ENCODE measurements around the gene CDH13. TPM values are rescaled to one million over a fixed set of nuclear protein-coding genes. Genes with fewer than 3 reads are reported as not detected.

The CDH13 gene
- total and polyA plus RNA-seq, 2 experiments from 2014 or later, result 1.6 to 4.4 TPM

DNA sequence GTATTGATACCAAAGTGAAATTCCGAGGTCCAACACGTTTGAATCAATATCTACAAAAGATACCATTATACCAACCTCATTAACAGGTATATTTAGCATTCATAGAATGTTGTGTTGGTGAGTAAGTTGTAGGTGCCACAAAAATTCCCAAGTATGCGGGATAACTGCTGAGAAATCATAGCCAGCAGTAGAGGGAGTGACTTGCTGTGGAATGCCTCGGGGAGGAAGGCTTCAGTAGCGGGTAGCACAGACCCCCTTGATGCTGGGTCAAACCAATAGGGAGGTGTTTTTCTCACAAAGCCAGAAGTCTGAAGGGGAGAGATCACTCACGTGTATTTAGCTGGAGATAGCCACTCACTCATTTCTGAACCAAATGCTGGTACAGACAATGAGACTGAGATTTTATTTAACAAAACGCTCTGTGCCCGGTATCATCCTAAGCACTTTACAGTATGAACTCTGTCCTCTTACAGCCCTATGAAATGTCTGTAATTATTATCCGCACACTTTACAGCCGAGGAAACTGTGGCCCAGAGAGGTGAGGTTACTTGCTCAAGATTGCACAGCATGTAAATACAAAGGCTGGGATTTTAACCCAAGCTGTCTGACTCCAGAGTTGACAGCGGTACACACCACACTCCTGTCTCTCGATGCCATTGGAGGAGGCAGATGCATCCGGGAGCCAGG is 1204.1 kb downstream of the CDH13 start:
- Mint-ChIP-seq H3K27ac (no peak overlapping the region), H3K36me3 (ENCODE audit: low read depth) (peaks cover 12% of the 10 kb centered on the region), H3K4me1 (peaks cover 37% of the 10 kb centered on the region)

More for the DNA sequence above, 1204.1 kb downstream of the CDH13 start:
- Histone ChIP-seq H3F3A (replicated peaks; ENCODE audit: low read depth) (no peaks in the 10 kb centered on the region), H3K4me3 (no peak overlapping the region), H3K4me2 (0 out of 2 replicates have a peak overlapping the region, but pooled peaks have one; percentile 49), H3K27me3 (ENCODE audit: insufficient read depth) (no peaks in the 10 kb centered on the region), H4K20me1 (replicated peaks; ENCODE audit: insufficient read depth) (no peaks in the 10 kb centered on the region), H3K9me2 (ENCODE audit: insufficient read depth) (no peaks in the 10 kb centered on the region), H2AFZ (no peak overlapping the region), H3K36me3 (ENCODE audit: insufficient read depth) (no peaks in the 10 kb centered on the region), H3K27ac (ENCODE audit: low read depth) (peak overlapping the region; percentile 17; the same call in 1 of the 2 replicates), H3K4me1 (ENCODE audit: insufficient read depth) (peaks cover 26% of the 10 kb centered on the region; the same call in 1 of the 2 replicates), H3K79me2 (replicated peaks; ENCODE audit: insufficient read depth) (no peaks in the 10 kb centered on the region)
- Mint-ChIP-seq H3K27me3 (ENCODE audit: insufficient read depth, low read depth, poor library complexity) (peaks cover 4% of the 10 kb centered on the region), H3K4me3 (no peak overlapping the region), H3K9me3 (peaks cover 25% of the 10 kb centered on the region)
- ATAC-seq, result no peak
- DNase-seq (ENCODE audit: low spot score), result no peak
- no peak for TF ChIP-seq ZNF331 (CRISPR knock-in tag; IDR thresholded peaks at IDR 0.05; ENCODE audit: low read depth)
- no peak for TF ChIP-seq CREB1 (CRISPR knock-in tag; IDR thresholded peaks at IDR 0.05; ENCODE audit: low read depth)
- TF ChIP-seq, protein P1, sequence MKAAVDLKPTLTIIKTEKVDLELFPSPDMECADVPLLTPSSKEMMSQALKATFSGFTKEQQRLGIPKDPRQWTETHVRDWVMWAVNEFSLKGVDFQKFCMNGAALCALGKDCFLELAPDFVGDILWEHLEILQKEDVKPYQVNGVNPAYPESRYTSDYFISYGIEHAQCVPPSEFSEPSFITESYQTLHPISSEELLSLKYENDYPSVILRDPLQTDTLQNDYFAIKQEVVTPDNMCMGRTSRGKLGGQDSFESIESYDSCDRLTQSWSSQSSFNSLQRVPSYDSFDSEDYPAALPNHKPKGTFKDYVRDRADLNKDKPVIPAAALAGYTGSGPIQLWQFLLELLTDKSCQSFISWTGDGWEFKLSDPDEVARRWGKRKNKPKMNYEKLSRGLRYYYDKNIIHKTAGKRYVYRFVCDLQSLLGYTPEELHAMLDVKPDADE (IDR thresholded peaks at IDR 0.05), result no peak
- TF ChIP-seq, protein P2, sequence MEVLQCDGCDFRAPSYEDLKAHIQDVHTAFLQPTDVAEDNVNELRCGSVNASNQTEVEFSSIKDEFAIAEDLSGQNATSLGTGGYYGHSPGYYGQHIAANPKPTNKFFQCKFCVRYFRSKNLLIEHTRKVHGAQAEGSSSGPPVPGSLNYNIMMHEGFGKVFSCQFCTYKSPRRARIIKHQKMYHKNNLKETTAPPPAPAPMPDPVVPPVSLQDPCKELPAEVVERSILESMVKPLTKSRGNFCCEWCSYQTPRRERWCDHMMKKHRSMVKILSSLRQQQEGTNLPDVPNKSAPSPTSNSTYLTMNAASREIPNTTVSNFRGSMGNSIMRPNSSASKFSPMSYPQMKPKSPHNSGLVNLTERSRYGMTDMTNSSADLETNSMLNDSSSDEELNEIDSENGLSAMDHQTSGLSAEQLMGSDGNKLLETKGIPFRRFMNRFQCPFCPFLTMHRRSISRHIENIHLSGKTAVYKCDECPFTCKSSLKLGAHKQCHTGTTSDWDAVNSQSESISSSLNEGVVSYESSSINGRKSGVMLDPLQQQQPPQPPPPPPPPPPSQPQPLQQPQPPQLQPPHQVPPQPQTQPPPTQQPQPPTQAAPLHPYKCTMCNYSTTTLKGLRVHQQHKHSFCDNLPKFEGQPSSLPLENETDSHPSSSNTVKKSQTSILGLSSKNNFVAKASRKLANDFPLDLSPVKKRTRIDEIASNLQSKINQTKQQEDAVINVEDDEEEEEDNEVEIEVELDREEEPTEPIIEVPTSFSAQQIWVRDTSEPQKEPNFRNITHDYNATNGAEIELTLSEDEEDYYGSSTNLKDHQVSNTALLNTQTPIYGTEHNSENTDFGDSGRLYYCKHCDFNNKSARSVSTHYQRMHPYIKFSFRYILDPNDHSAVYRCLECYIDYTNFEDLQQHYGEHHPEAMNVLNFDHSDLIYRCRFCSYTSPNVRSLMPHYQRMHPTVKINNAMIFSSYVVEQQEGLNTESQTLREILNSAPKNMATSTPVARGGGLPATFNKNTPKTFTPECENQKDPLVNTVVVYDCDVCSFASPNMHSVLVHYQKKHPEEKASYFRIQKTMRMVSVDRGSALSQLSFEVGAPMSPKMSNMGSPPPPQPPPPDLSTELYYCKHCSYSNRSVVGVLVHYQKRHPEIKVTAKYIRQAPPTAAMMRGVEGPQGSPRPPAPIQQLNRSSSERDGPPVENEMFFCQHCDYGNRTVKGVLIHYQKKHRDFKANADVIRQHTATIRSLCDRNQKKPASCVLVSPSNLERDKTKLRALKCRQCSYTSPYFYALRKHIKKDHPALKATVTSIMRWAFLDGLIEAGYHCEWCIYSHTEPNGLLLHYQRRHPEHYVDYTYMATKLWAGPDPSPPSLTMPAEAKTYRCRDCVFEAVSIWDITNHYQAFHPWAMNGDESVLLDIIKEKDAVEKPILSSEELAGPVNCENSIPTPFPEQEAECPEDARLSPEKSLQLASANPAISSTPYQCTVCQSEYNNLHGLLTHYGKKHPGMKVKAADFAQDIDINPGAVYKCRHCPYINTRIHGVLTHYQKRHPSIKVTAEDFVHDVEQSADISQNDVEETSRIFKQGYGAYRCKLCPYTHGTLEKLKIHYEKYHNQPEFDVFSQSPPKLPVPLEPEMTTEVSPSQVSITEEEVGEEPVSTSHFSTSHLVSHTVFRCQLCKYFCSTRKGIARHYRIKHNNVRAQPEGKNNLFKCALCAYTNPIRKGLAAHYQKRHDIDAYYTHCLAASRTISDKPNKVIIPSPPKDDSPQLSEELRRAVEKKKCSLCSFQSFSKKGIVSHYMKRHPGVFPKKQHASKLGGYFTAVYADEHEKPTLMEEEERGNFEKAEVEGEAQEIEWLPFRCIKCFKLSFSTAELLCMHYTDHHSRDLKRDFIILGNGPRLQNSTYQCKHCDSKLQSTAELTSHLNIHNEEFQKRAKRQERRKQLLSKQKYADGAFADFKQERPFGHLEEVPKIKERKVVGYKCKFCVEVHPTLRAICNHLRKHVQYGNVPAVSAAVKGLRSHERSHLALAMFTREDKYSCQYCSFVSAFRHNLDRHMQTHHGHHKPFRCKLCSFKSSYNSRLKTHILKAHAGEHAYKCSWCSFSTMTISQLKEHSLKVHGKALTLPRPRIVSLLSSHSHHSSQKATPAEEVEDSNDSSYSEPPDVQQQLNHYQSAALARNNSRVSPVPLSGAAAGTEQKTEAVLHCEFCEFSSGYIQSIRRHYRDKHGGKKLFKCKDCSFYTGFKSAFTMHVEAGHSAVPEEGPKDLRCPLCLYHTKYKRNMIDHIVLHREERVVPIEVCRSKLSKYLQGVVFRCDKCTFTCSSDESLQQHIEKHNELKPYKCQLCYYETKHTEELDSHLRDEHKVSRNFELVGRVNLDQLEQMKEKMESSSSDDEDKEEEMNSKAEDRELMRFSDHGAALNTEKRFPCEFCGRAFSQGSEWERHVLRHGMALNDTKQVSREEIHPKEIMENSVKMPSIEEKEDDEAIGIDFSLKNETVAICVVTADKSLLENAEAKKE (CRISPR knock-in tag; IDR thresholded peaks at IDR 0.05), result no peak
- TF ChIP-seq, protein P3, sequence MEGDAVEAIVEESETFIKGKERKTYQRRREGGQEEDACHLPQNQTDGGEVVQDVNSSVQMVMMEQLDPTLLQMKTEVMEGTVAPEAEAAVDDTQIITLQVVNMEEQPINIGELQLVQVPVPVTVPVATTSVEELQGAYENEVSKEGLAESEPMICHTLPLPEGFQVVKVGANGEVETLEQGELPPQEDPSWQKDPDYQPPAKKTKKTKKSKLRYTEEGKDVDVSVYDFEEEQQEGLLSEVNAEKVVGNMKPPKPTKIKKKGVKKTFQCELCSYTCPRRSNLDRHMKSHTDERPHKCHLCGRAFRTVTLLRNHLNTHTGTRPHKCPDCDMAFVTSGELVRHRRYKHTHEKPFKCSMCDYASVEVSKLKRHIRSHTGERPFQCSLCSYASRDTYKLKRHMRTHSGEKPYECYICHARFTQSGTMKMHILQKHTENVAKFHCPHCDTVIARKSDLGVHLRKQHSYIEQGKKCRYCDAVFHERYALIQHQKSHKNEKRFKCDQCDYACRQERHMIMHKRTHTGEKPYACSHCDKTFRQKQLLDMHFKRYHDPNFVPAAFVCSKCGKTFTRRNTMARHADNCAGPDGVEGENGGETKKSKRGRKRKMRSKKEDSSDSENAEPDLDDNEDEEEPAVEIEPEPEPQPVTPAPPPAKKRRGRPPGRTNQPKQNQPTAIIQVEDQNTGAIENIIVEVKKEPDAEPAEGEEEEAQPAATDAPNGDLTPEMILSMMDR (conservative IDR thresholded peaks at IDR 0.05; ENCODE audit: low read depth in 2 of 2), result no peak; a peak in 1 of 4 replicates

Measured in GM23338 (cell line).